HG02610 (cell line): Measurements from ENCODE around the gene NIPSNAP3A.

ENCODE experiments used
- ATAC-seq: cut with Tn5 transposase; IDR thresholded peaks from one replicate; pipeline ENCODE4 v1.9.1; 2021; ENCODE audit warnings: mild to moderate bottlenecking, moderate library complexity; ENCODE audit not compliant: unreplicated experiment

The NIPSNAP3A gene

GRCh38 chr9:104802906-104803305 is 55.4 kb downstream of the NIPSNAP3A start:
- no peak for ATAC-seq

GRCh38 chr9:104805441-104805840 is 58.0 kb downstream of the NIPSNAP3A start:
- ATAC-seq = no peak

DNA sequence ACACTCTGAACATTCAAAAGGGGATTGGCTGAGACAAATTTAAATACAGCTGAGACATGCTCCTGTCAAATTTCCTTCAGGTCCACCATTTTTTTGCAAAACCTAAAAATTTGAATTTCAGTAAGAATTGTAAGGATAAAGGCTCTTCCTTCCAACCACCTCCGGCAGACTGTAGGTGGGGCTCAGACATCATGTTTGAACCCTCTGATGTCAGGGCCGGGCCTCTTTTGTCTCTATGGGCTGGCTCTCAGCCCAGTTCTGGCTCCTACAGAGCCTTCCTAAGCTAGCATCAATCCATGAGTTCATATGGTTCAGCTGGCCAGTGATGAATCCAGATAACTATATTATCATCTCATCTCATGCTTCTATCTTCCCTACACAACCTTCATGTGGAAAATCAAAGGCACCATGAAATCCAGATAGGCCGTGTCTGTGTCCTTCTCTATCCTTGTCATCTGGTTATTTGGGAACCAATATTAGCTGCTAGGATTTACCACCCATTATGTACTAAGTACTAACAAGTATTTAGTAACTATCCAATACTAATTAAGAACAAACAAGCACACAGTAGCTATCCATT is 60.6 kb downstream of the NIPSNAP3A start:
- ATAC-seq = no peak
